ENCODE results near the gene MITF.

The MITF gene

GRCh38 chr3:69761896-69762767, 22.9 kb downstream of the MITF start:
- Histone ChIP-seq H3K9ac (ENCODE audit: low read depth, low read length) (no peak overlapping the region), H3K9me3 (ENCODE audit: control insufficient read depth, insufficient read depth, low read length) (no peaks in the 10 kb centered on the region), H3K36me3 (ENCODE audit: insufficient read depth, low read length) (no peaks in the 10 kb centered on the region), H3K4me1 (ENCODE audit: insufficient read depth, low read length) (0 out of 2 replicates have a peak, but pooled peaks cover 3% of the 10 kb centered on the region)

- H3K4me1 ChIP-seq (ENCODE audit: insufficient read depth, low read length): 0 out of 2 replicates have a peak, but pooled peaks cover 3% of the 10 kb centered on the region
- no peaks in the 10 kb centered on the region for H3K36me3 ChIP-seq (ENCODE audit: insufficient read depth, low read length)
- no peak overlapping the region for H3K9ac ChIP-seq (ENCODE audit: low read depth, low read length)
- no peaks in the 10 kb centered on the region for H3K9me3 ChIP-seq (ENCODE audit: control insufficient read depth, insufficient read depth, low read length)
These were observed 23.5 kb downstream of the MITF start for GRCh38 chr3:69762768-69763229.

GRCh38 chr3:69763458-69763857, 24.2 kb downstream of the MITF start:
- Histone ChIP-seq H3K36me3 (ENCODE audit: insufficient read depth, low read length) (no peaks in the 10 kb centered on the region), H3K9me3 (ENCODE audit: control insufficient read depth, insufficient read depth, low read length) (no peaks in the 10 kb centered on the region), H3K9ac (ENCODE audit: low read depth, low read length) (no peak overlapping the region), H3K4me1 (ENCODE audit: insufficient read depth, low read length) (0 out of 2 replicates have a peak, but pooled peaks cover 3% of the 10 kb centered on the region)

- Histone ChIP-seq H3K9ac (ENCODE audit: low read depth, low read length) (no peak overlapping the region), H3K36me3 (ENCODE audit: insufficient read depth, low read length) (no peaks in the 10 kb centered on the region), H3K9me3 (ENCODE audit: control insufficient read depth, insufficient read depth, low read length) (no peaks in the 10 kb centered on the region), H3K4me1 (ENCODE audit: insufficient read depth, low read length) (0 out of 2 replicates have a peak, but pooled peaks cover 3% of the 10 kb centered on the region)
These were observed 25.0 kb downstream of the MITF start for GRCh38 chr3:69764121-69764741.

GRCh38 chr3:69764861-69765260, 25.6 kb downstream of the MITF start:
- Histone ChIP-seq H3K36me3 (ENCODE audit: insufficient read depth, low read length) (no peaks in the 10 kb centered on the region), H3K9me3 (ENCODE audit: control insufficient read depth, insufficient read depth, low read length) (no peaks in the 10 kb centered on the region), H3K4me1 (ENCODE audit: insufficient read depth, low read length) (peaks cover 3% of the 10 kb centered on the region; the same call in 1 of the 2 replicates), H3K9ac (ENCODE audit: low read depth, low read length) (no peak overlapping the region)

GRCh38 chr3:69766638-69767037, 27.4 kb downstream of the MITF start:
- Histone ChIP-seq H3K4me1 (ENCODE audit: insufficient read depth, low read length) (peaks cover 17% of the 10 kb centered on the region), H3K9ac (ENCODE audit: low read depth, low read length) (no peak overlapping the region), H3K36me3 (ENCODE audit: insufficient read depth, low read length) (no peaks in the 10 kb centered on the region), H3K9me3 (ENCODE audit: control insufficient read depth, insufficient read depth, low read length) (no peaks in the 10 kb centered on the region)

- H3K9ac ChIP-seq (ENCODE audit: low read depth, low read length): no peak overlapping the region
- H3K36me3 ChIP-seq (ENCODE audit: insufficient read depth, low read length): no peaks in the 10 kb centered on the region
- no peaks in the 10 kb centered on the region for H3K9me3 ChIP-seq (ENCODE audit: control insufficient read depth, insufficient read depth, low read length)
- H3K4me1 ChIP-seq (ENCODE audit: insufficient read depth, low read length): peaks cover 18% of the 10 kb centered on the region
These were observed 28.3 kb downstream of the MITF start for GRCh38 chr3:69767571-69767970.

GRCh38 chr3:69768438-69768837, 29.2 kb downstream of the MITF start:
- peaks cover 18% of the 10 kb centered on the region for H3K4me1 ChIP-seq (ENCODE audit: insufficient read depth, low read length)
- H3K36me3 ChIP-seq (ENCODE audit: insufficient read depth, low read length): no peaks in the 10 kb centered on the region
- H3K9me3 ChIP-seq (ENCODE audit: control insufficient read depth, insufficient read depth, low read length): no peaks in the 10 kb centered on the region
- no peak overlapping the region for H3K9ac ChIP-seq (ENCODE audit: low read depth, low read length)

- H3K9ac ChIP-seq (ENCODE audit: low read depth, low read length): no peak overlapping the region
- H3K9me3 ChIP-seq (ENCODE audit: control insufficient read depth, insufficient read depth, low read length): no peaks in the 10 kb centered on the region
- peaks cover 15% of the 10 kb centered on the region for H3K4me1 ChIP-seq (ENCODE audit: insufficient read depth, low read length)
- no peaks in the 10 kb centered on the region for H3K36me3 ChIP-seq (ENCODE audit: insufficient read depth, low read length)
These were observed 31.0 kb downstream of the MITF start for GRCh38 chr3:69770219-69770618.

GRCh38 chr3:69770976-69771634, 31.8 kb downstream of the MITF start:
- peaks cover 15% of the 10 kb centered on the region for H3K4me1 ChIP-seq (ENCODE audit: insufficient read depth, low read length)
- no peak overlapping the region for H3K9ac ChIP-seq (ENCODE audit: low read depth, low read length)
- no peaks in the 10 kb centered on the region for H3K36me3 ChIP-seq (ENCODE audit: insufficient read depth, low read length)
- H3K9me3 ChIP-seq (ENCODE audit: control insufficient read depth, insufficient read depth, low read length): no peaks in the 10 kb centered on the region

GRCh38 chr3:69772152-69772867, 33.0 kb downstream of the MITF start:
- Histone ChIP-seq H3K36me3 (ENCODE audit: insufficient read depth, low read length) (no peaks in the 10 kb centered on the region), H3K9me3 (ENCODE audit: control insufficient read depth, insufficient read depth, low read length) (no peaks in the 10 kb centered on the region), H3K4me1 (ENCODE audit: insufficient read depth, low read length) (peaks cover 15% of the 10 kb centered on the region), H3K9ac (ENCODE audit: low read depth, low read length) (no peak overlapping the region)

GRCh38 chr3:69774029-69774428, 34.8 kb downstream of the MITF start:
- no peaks in the 10 kb centered on the region for H3K9me3 ChIP-seq (ENCODE audit: control insufficient read depth, insufficient read depth, low read length)
- no peak overlapping the region for H3K9ac ChIP-seq (ENCODE audit: low read depth, low read length)
- H3K4me1 ChIP-seq (ENCODE audit: insufficient read depth, low read length): peaks cover 15% of the 10 kb centered on the region
- no peaks in the 10 kb centered on the region for H3K36me3 ChIP-seq (ENCODE audit: insufficient read depth, low read length)

- Histone ChIP-seq H3K4me1 (ENCODE audit: insufficient read depth, low read length) (peaks cover 10% of the 10 kb centered on the region), H3K36me3 (ENCODE audit: insufficient read depth, low read length) (no peaks in the 10 kb centered on the region), H3K9me3 (ENCODE audit: control insufficient read depth, insufficient read depth, low read length) (no peaks in the 10 kb centered on the region), H3K9ac (ENCODE audit: low read depth, low read length) (no peak overlapping the region)
These were observed 36.5 kb downstream of the MITF start for GRCh38 chr3:69775751-69776150.

GRCh38 chr3:69776289-69776688, 37.0 kb downstream of the MITF start:
- no peaks in the 10 kb centered on the region for H3K9me3 ChIP-seq (ENCODE audit: control insufficient read depth, insufficient read depth, low read length)
- no peak overlapping the region for H3K9ac ChIP-seq (ENCODE audit: low read depth, low read length)
- H3K4me1 ChIP-seq (ENCODE audit: insufficient read depth, low read length): peaks cover 5% of the 10 kb centered on the region; the same call in 1 of the 2 replicates
- H3K36me3 ChIP-seq (ENCODE audit: insufficient read depth, low read length): no peaks in the 10 kb centered on the region
